ENCODE data around the gene NEU1.

- TF ChIP-seq GATA3 (IDR thresholded peaks at IDR 0.05; ENCODE audit: low read depth, low read length) (no peak), GATA2 (IDR thresholded peaks at IDR 0.05; ENCODE audit: low read depth, low read length) (no peak)
These were observed 38.3 kb upstream of the NEU1 start for GRCh38 chr6:31900917-31901414.
